OCI-LY1 (cell line): ENCODE results near the gene HIVEP2.

Experiments used
- EZH2 ChIP-seq: fragments of 200-600 bp; sonication (generic), shearing (Covaris generic); IDR thresholded peaks from 2 replicates; pipeline ENCODE4 v1.8.0; 2017; ENCODE audit warnings: borderline replicate concordance, mixed run types, mild to moderate bottlenecking, antibody characterized with exemption, low read length, moderate library complexity, mixed read lengths
- TF ChIP-seq, protein P1 (sequence below): fragments of 200-600 bp; sonication (generic), shearing (Covaris generic); IDR thresholded peaks from 2 replicates; pipeline ENCODE4 v1.5.1; 2017; ENCODE audit warnings: mild to moderate bottlenecking, antibody characterized with exemption, low read length, moderate library complexity, mixed read lengths

DNA sequence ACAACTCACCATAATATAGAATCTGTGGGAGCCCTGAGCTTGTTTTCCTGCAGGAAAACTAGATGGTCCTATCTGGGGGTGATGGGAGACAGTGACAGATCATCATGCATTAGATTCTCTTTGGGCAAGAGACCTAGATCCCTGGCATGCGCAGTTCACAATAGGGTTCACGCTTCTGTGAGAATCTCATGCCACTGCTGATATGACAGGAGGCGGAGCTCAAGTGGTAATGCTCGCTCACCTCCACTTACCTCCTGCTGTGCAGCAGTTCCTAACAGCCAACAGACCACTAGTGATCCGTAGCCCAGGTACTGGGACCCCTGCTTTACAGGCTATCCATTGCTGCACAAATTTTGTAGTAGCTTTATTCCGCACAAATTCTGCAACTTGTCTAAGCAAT lies 84.5 kb downstream of the HIVEP2 start:
- TF ChIP-seq, protein P1, sequence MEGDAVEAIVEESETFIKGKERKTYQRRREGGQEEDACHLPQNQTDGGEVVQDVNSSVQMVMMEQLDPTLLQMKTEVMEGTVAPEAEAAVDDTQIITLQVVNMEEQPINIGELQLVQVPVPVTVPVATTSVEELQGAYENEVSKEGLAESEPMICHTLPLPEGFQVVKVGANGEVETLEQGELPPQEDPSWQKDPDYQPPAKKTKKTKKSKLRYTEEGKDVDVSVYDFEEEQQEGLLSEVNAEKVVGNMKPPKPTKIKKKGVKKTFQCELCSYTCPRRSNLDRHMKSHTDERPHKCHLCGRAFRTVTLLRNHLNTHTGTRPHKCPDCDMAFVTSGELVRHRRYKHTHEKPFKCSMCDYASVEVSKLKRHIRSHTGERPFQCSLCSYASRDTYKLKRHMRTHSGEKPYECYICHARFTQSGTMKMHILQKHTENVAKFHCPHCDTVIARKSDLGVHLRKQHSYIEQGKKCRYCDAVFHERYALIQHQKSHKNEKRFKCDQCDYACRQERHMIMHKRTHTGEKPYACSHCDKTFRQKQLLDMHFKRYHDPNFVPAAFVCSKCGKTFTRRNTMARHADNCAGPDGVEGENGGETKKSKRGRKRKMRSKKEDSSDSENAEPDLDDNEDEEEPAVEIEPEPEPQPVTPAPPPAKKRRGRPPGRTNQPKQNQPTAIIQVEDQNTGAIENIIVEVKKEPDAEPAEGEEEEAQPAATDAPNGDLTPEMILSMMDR, result no peak
- no peak for TF ChIP-seq EZH2
